ENCODE data around the gene CRISPLD2.

DNA sequence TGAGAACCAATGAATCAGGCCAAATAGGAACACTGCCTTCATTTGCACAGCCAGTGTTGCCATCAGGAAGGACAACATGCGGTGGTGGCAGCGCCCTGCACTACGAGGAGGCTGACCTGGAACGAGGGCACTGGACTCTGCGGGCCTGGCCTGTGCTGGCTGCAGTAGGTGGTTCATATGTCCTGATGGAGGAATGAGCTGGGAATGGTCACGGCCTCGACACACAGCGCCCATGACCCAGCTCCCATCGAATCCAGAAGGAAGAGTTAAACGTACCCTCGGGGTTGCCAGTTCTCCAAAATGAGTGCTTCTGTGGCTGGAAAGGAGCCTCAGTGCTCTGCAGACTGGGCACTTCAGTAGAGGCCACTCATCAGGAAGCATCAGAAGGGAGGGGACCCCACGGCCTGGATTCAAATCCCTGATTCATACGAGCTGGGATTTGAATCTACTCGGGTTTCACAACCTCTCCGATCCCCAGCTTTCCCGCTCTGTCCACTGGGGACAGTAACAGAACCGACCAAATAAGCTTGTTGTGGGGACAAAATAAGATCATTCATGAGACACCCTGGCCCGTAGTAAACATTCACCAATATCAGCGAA, 106.1 kb downstream of the CRISPLD2 start:
- TF ChIP-seq, protein P1, sequence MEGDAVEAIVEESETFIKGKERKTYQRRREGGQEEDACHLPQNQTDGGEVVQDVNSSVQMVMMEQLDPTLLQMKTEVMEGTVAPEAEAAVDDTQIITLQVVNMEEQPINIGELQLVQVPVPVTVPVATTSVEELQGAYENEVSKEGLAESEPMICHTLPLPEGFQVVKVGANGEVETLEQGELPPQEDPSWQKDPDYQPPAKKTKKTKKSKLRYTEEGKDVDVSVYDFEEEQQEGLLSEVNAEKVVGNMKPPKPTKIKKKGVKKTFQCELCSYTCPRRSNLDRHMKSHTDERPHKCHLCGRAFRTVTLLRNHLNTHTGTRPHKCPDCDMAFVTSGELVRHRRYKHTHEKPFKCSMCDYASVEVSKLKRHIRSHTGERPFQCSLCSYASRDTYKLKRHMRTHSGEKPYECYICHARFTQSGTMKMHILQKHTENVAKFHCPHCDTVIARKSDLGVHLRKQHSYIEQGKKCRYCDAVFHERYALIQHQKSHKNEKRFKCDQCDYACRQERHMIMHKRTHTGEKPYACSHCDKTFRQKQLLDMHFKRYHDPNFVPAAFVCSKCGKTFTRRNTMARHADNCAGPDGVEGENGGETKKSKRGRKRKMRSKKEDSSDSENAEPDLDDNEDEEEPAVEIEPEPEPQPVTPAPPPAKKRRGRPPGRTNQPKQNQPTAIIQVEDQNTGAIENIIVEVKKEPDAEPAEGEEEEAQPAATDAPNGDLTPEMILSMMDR (IDR thresholded peaks at IDR 0.05): no peak
- TF ChIP-seq POLR2A (IDR thresholded peaks at IDR 0.05) (no peak), EP300 (IDR thresholded peaks at IDR 0.05) (no peak)

All from suprapubic skin (tissue), 3 donors.